GM23338 (cell line): ENCODE measurements around the gene TPT1. TPM values are rescaled to one million over a fixed set of nuclear protein-coding genes. Genes with fewer than 3 reads are reported as not detected.
"Not testable (repeated sequence)": the region's sequence is repeated elsewhere in the genome, so short reads cannot be mapped to it uniquely, and the experiment has no call there.

Experiments
- ATAC-seq: fragments of 200-7000 bp; cut with Tn5 transposase; 3 replicates; pipeline ENCODE4 v1.9.1; 2020
- DNase-seq: peaks from one replicate; pipeline ENCODE4 v3.0.0-alpha.2; 2015; ENCODE audit warnings: low spot score
- H2AFZ ChIP-seq: fragments of 200-600 bp; sonication (generic); 2 replicates; pipeline ENCODE4 v1.8.0; 2016; ENCODE audit warnings: antibody characterized with exemption, mild to moderate bottlenecking, moderate library complexity
- H3F3A ChIP-seq: fragments of 200-600 bp; sonication (generic); replicated peaks from 2 replicates; pipeline ENCODE4 v1.8.0; 2017; ENCODE audit warnings: antibody characterized with exemption, mixed run types, low read depth
- H3K27ac ChIP-seq: fragments of 200-600 bp; sonication (generic); 2 replicates; pipeline ENCODE4 v1.6.1; 2016; ENCODE audit warnings: low read depth
- H3K27me3 ChIP-seq: fragments of 200-600 bp; sonication (generic); 2 replicates; pipeline ENCODE4 v1.8.0; 2016; ENCODE audit warnings: mild to moderate bottlenecking, mixed run types, moderate library complexity; ENCODE audit not compliant: insufficient read depth
- H3K36me3 ChIP-seq: fragments of 200-600 bp; sonication (generic); 2 replicates; pipeline ENCODE4 v1.8.0; 2016; ENCODE audit warnings: mild to moderate bottlenecking; ENCODE audit not compliant: insufficient read depth
- H3K4me1 ChIP-seq: fragments of 200-600 bp; sonication (generic); 2 replicates; pipeline ENCODE4 v1.8.0; 2016; ENCODE audit warnings: mild to moderate bottlenecking, moderate library complexity; ENCODE audit not compliant: insufficient read depth
- H3K4me2 ChIP-seq: fragments of 200-600 bp; sonication (generic); 2 replicates; pipeline ENCODE4 v1.7.1; 2017; ENCODE audit warnings: mixed run types
- H3K4me3 ChIP-seq: fragments of 200-600 bp; sonication (generic); 2 replicates; pipeline ENCODE4 v1.6.1; 2016; ENCODE audit warnings: mixed run types
- H3K79me2 ChIP-seq: fragments of 200-600 bp; sonication (generic); replicated peaks from 2 replicates; pipeline ENCODE4 v1.8.0; 2017; ENCODE audit warnings: mild to moderate bottlenecking; ENCODE audit not compliant: insufficient read depth
- H3K9me2 ChIP-seq: fragments of 200-600 bp; sonication (generic); 2 replicates; pipeline ENCODE4 v1.8.0; 2017; ENCODE audit not compliant: insufficient read depth
- H4K20me1 ChIP-seq: fragments of 200-600 bp; sonication (generic); replicated peaks from 2 replicates; pipeline ENCODE4 v1.8.0; 2017; ENCODE audit warnings: mild to moderate bottlenecking; ENCODE audit not compliant: insufficient read depth
- H3K27ac Mint-ChIP-seq: 2 replicates; pipeline ENCODE4 v1.8.0; 2020; ENCODE audit warnings: inconsistent platforms, mild to moderate bottlenecking, moderate library complexity, mixed read lengths
- H3K27me3 Mint-ChIP-seq: 3 replicates; pipeline ENCODE4 v1.8.0; 2022; ENCODE audit warnings: low read depth, mild to moderate bottlenecking, moderate library complexity, mixed read lengths, inconsistent platforms; ENCODE audit not compliant: insufficient read depth, poor library complexity
- H3K36me3 Mint-ChIP-seq: 3 replicates; pipeline ENCODE4 v1.8.0; 2021; ENCODE audit warnings: low read depth, mild to moderate bottlenecking, inconsistent platforms, moderate library complexity, mixed read lengths
- H3K4me1 Mint-ChIP-seq: 3 replicates; pipeline ENCODE4 v1.8.0; 2020; ENCODE audit warnings: mild to moderate bottlenecking, inconsistent platforms, mixed read lengths
- H3K4me3 Mint-ChIP-seq: 3 replicates; pipeline ENCODE4 v1.8.0; 2021; ENCODE audit warnings: moderate library complexity, mild to moderate bottlenecking, inconsistent platforms, mixed read lengths
- H3K9me3 Mint-ChIP-seq: 3 replicates; pipeline ENCODE4 v1.8.0; 2020; ENCODE audit warnings: moderate library complexity, mild to moderate bottlenecking, inconsistent platforms, mixed read lengths
- CTCF ChIP-seq, 2 experiments: fragments of 200-600 bp in 1 of 2; sonication (generic) in 1 of 2; conservative IDR thresholded peaks; 2 replicates each; pipeline versions ENCODE4 v1.5.1 to v1.6.1; 2016 to 2017; ENCODE audit warnings: antibody characterized with exemption in 2 of 2, low read depth in 2 of 2, mild to moderate bottlenecking in 2 of 2, moderate library complexity in 1 of 2
- ETS1 ChIP-seq: IDR thresholded peaks from 2 replicates; pipeline ENCODE4 v1.6.1; 2016; ENCODE audit warnings: antibody characterized with exemption
- EZH2phosphoT487 ChIP-seq: fragments of 200-600 bp; sonication (generic); IDR thresholded peaks from one replicate; pipeline ENCODE4 v1.8.1; 2018; ENCODE audit warnings: antibody characterized with exemption; ENCODE audit not compliant: unreplicated experiment
- POLR2AphosphoS5 ChIP-seq: IDR thresholded peaks from 2 replicates; pipeline ENCODE4 v1.6.1; 2016; ENCODE audit warnings: antibody characterized with exemption, low read depth
- ZNF331 ChIP-seq: fragments of 250-450 bp; sonication (Bioruptor Pico); IDR thresholded peaks from 2 replicates; pipeline ENCODE4 v1.5.0; 2020; ENCODE audit warnings: low read depth, mild to moderate bottlenecking, moderate library complexity
- ZNF462 ChIP-seq: fragments of 250-450 bp; sonication (Bioruptor Pico); IDR thresholded peaks from 2 replicates; pipeline ENCODE4 v1.5.0; 2020; ENCODE audit warnings: mild to moderate bottlenecking, moderate library complexity
- polyA plus RNA-seq: library from polyadenylated mRNA; unstranded; fragments of >200 nt; fragmentation: Nextera tagmentation; extraction: Ambion mirVana; gene quantifications from 2 replicates; pipeline ENCODE4 v1.2.1, GENCODE V29; 2016
- total RNA-seq: library from RNA; depleted of rRNA; stranded (reverse); fragments of >200 nt; shearing (Covaris generic); gene quantifications from 2 replicates; pipeline ENCODE4 v1.2.3, GENCODE V29; 2014

TPT1 gene
- total and polyA plus RNA-seq, 2 experiments from 2014 or later, result 1,385 to 2,519 TPM

GRCh38 chr13:45388664-45389063 is 47.7 kb upstream of the TPT1 start:
- H4K20me1 ChIP-seq, result no peaks in the 10 kb centered on the region; the same call in 1 of the 2 replicates
- no peaks in the 10 kb centered on the region for H3K9me3 Mint-ChIP-seq
- H3K36me3 Mint-ChIP-seq, result peaks cover 5% of the 10 kb centered on the region; the same call in 2 of the 3 replicates
- no peaks in the 10 kb centered on the region for H3K27me3 ChIP-seq
- H3K36me3 ChIP-seq, result no peaks in the 10 kb centered on the region
- no peaks in the 10 kb centered on the region for H3K4me1 Mint-ChIP-seq
- peaks cover 2% of the 10 kb centered on the region for H3K27me3 Mint-ChIP-seq
- no peak overlapping the region for H3K4me3 Mint-ChIP-seq
- H3K27ac Mint-ChIP-seq, result no peak overlapping the region
- DNase-seq, result no peak
- H3F3A ChIP-seq, result no peaks in the 10 kb centered on the region
- H3K4me2 ChIP-seq, result no peak overlapping the region
- ATAC-seq, result no peak
- no peak overlapping the region for H3K4me3 ChIP-seq
- no peak overlapping the region for H2AFZ ChIP-seq
- no peaks in the 10 kb centered on the region for H3K79me2 ChIP-seq
- H3K27ac ChIP-seq, result no peak overlapping the region
- H3K9me2 ChIP-seq, result no peaks in the 10 kb centered on the region
- TF ChIP-seq EZH2phosphoT487 (no peak), POLR2AphosphoS5 (no peak), ETS1 (no peak), ZNF462 (CRISPR knock-in tag) (no peak), CTCF (conservative IDR thresholded peaks at IDR 0.05; ENCODE audit: low read depth in 2 of 2) (no peak), ZNF331 (no peak)
- peaks cover 1% of the 10 kb centered on the region; the same call in 1 of the 2 replicates for H3K4me1 ChIP-seq

GRCh38 chr13:45386892-45387575 is 46.1 kb upstream of the TPT1 start:
- not testable (repeated sequence) for H3K27me3 Mint-ChIP-seq, H3K4me1 Mint-ChIP-seq, H3K36me3 Mint-ChIP-seq, H4K20me1 ChIP-seq, DNase-seq, H3K4me3 ChIP-seq, H3K4me2 ChIP-seq, H3K4me3 Mint-ChIP-seq, H3F3A ChIP-seq, H3K36me3 ChIP-seq, H2AFZ ChIP-seq, H3K27ac Mint-ChIP-seq, H3K9me3 Mint-ChIP-seq, H3K79me2 ChIP-seq, H3K9me2 ChIP-seq, H3K27ac ChIP-seq, H3K27me3 ChIP-seq, H3K4me1 ChIP-seq, ATAC-seq
